ENCODE data around the gene FAM83G.

The FAM83G gene

DNA sequence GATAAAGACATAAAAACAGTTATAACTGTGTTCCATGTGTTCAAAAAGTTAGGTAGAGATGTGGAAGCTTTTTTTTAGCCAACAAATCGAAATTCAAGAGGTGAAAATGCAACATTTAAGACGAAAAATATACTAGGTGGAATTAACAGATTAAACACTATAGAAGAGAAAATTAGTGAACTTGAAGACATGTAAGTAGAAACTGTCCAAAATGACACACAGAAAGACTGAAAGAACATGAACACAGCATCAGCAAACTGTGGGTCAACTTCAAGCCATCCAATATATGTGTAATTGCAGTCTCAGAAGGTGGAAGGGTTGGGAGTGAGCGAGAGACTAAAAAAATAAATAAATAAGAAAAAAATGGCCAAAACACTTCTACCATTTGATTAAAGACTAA is 9.3 kb downstream of the FAM83G start:
- Histone ChIP-seq H3K27me3 (ENCODE audit: low read depth) (no peaks in the 10 kb centered on the region), H3K9me3 (peaks cover 6% of the 10 kb centered on the region), H3K36me3 (replicated peaks) (no peaks in the 10 kb centered on the region), H3K4me3 (no peak overlapping the region), H3K4me1 (no peaks in the 10 kb centered on the region)
- in situ Hi-C loops (cut with MboI; ENCODE audit: low sequenced_read_pairs) = loop anchor here (25.0 kb wide), 1 partner anchor 642 kb away; the partner anchor contains the start of gene ALDH3A2
- no peak for DNase-seq (ENCODE audit: low spot score in 2 of 2)

GRCh38 chr17:18994631-18995030 is 9.9 kb downstream of the FAM83G start:
- Histone ChIP-seq H3K4me1 (no peaks in the 10 kb centered on the region), H3K36me3 (replicated peaks) (no peaks in the 10 kb centered on the region), H3K9me3 (peaks cover 6% of the 10 kb centered on the region), H3K4me3 (no peak overlapping the region), H3K27me3 (ENCODE audit: low read depth) (no peaks in the 10 kb centered on the region)
- in situ Hi-C loops (cut with MboI; ENCODE audit: low sequenced_read_pairs) = loop anchor here (25.0 kb wide), 1 partner anchor 643 kb away; the partner anchor contains the start of gene ALDH3A2
- DNase-seq (ENCODE audit: low spot score in 2 of 2) = no peak

- Histone ChIP-seq H3K4me3 (no peak overlapping the region), H3K9me3 (peaks cover 6% of the 10 kb centered on the region), H3K27me3 (ENCODE audit: low read depth) (no peaks in the 10 kb centered on the region), H3K4me1 (no peaks in the 10 kb centered on the region), H3K36me3 (replicated peaks) (no peaks in the 10 kb centered on the region)
- in situ Hi-C loops (cut with MboI; ENCODE audit: low sequenced_read_pairs) = loop anchor here (25.0 kb wide), 1 partner anchor 643 kb away; the partner anchor contains the start of gene ALDH3A2
- DNase-seq (ENCODE audit: low spot score in 2 of 2) = no peak
These were observed 10.5 kb downstream of the FAM83G start for GRCh38 chr17:18993905-18994526.

GRCh38 chr17:18992454-18993130 is 12.0 kb downstream of the FAM83G start:
- no peak overlapping the region for H3K4me3 ChIP-seq
- peaks cover 6% of the 10 kb centered on the region for H3K9me3 ChIP-seq
- no peaks in the 10 kb centered on the region for H3K4me1 ChIP-seq
- DNase-seq (ENCODE audit: low spot score in 2 of 2) = no peak
- no peaks in the 10 kb centered on the region for H3K36me3 ChIP-seq (replicated peaks)
- in situ Hi-C loops (cut with MboI; ENCODE audit: low sequenced_read_pairs) = loop anchor here (25.0 kb wide), 1 partner anchor 645 kb away; the partner anchor contains the start of gene ALDH3A2
- no peaks in the 10 kb centered on the region for H3K27me3 ChIP-seq (ENCODE audit: low read depth)

DNA sequence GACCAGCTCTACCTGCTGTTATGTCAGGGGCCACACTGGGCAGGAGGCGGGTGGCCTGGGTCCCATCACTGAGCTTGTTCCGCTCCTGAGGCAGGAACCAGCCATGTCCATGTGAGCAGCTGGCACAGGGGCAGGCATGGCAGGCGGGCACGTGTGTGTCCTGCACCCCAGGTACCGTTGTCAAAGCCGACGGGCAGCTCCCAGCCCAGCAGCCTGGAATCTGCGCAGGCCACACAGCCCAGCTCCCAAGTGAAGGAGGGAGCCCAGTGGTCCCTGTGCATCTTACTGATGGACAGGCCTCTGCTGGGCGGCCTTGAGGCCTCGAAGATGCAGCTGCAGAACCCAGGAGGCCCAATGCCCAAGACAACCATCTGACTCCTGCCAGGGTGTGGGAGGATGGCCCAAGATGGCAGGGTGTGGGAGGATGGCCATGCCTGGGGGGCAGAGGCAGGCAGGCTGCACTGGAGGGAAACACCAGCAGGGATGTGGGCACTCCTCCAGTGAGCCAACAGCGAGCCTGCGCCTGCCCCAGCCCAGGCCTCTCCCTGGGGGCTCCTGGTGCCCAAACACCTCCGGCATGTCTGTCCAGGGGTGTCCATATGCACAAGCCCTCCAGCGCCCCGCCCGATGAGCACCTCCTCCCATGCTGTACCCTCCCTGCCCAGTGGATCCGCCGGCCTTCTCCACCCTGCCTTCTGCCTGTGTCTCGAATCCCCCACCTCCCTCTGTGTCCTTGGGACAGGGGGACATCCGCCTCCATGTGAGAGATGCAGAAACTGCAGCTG is 12.8 kb downstream of the FAM83G start:
- DNase-seq (ENCODE audit: low spot score in 2 of 2) = no peak
- peaks cover 6% of the 10 kb centered on the region for H3K9me3 ChIP-seq
- in situ Hi-C loops (cut with MboI; ENCODE audit: low sequenced_read_pairs) = loop anchor here (25.0 kb wide), 1 partner anchor 646 kb away; the partner anchor contains the start of gene ALDH3A2
- no peaks in the 10 kb centered on the region for H3K36me3 ChIP-seq (replicated peaks)
- no peak overlapping the region for H3K4me3 ChIP-seq
- H3K4me1 ChIP-seq = no peaks in the 10 kb centered on the region
- no peaks in the 10 kb centered on the region for H3K27me3 ChIP-seq (ENCODE audit: low read depth)

GRCh38 chr17:18990331-18990730 is 14.2 kb downstream of the FAM83G start:
- in situ Hi-C loops (cut with MboI; ENCODE audit: low sequenced_read_pairs) = loop anchor here (25.0 kb wide), 1 partner anchor 647 kb away; the partner anchor contains the start of gene ALDH3A2
- no peaks in the 10 kb centered on the region for H3K27me3 ChIP-seq (ENCODE audit: low read depth)
- H3K9me3 ChIP-seq = peaks cover 4% of the 10 kb centered on the region; the same call in 1 of the 2 replicates
- H3K4me1 ChIP-seq = no peaks in the 10 kb centered on the region
- no peak for DNase-seq (ENCODE audit: low spot score in 2 of 2)
- H3K4me3 ChIP-seq = no peak overlapping the region
- H3K36me3 ChIP-seq (replicated peaks) = no peaks in the 10 kb centered on the region

GRCh38 chr17:18988546-18989173 is 15.9 kb downstream of the FAM83G start:
- no peaks in the 10 kb centered on the region for H3K27me3 ChIP-seq (ENCODE audit: low read depth)
- H3K9me3 ChIP-seq = no peaks in the 10 kb centered on the region
- H3K4me1 ChIP-seq = no peaks in the 10 kb centered on the region
- in situ Hi-C loops (cut with MboI; ENCODE audit: low sequenced_read_pairs) = loop anchor here (25.0 kb wide), 1 partner anchor 649 kb away; the partner anchor contains the start of gene ALDH3A2
- H3K36me3 ChIP-seq (replicated peaks) = no peaks in the 10 kb centered on the region
- DNase-seq (ENCODE audit: low spot score in 2 of 2) = no peak
- no peak overlapping the region for H3K4me3 ChIP-seq

DNA sequence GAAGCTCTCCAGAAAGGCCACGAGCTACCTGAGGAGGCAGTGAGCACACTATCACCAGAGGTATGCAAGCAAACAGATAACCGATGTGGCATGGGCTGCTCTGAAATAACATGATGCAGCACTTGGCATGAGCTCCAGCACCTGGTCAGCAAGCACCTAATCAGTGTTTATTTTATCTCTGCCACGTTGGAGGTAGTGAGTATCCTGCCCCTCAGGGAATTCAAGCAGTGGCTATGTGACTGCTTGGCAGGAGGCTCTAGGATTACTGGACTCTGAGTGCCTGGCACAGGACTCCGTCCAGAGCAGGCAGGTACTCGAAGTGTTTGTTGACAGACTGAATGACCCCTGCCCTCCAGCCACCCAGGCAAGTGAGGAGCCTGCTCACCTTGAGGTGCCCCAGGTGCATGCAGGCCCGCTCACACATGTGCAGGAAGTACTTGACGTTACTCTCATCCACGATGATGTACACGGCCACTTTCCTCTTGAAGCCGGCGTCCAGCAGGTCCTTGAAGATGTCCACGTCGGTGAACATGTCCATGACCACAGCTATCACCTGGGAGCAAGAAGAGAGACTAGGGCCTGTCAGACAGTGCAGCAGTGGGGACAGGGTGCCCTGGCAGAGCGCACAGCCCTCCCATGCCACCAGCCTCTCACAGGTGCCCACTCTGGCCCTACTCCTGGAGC is 16.6 kb downstream of the FAM83G start:
- Histone ChIP-seq H3K27me3 (ENCODE audit: low read depth) (no peaks in the 10 kb centered on the region), H3K4me3 (no peak overlapping the region), H3K9me3 (no peaks in the 10 kb centered on the region), H3K4me1 (no peaks in the 10 kb centered on the region), H3K36me3 (replicated peaks) (no peaks in the 10 kb centered on the region)
- in situ Hi-C loops (cut with MboI; ENCODE audit: low sequenced_read_pairs) = loop anchor here (25.0 kb wide), 1 partner anchor 649 kb away; the partner anchor contains the start of gene ALDH3A2
- no peak for DNase-seq (ENCODE audit: low spot score in 2 of 2)

GRCh38 chr17:18987230-18987610 is 17.3 kb downstream of the FAM83G start:
- in situ Hi-C loops (cut with MboI; ENCODE audit: low sequenced_read_pairs) = loop anchor here (25.0 kb wide), 1 partner anchor 650 kb away; the partner anchor contains the start of gene ALDH3A2
- Histone ChIP-seq H3K9me3 (no peaks in the 10 kb centered on the region), H3K4me1 (no peaks in the 10 kb centered on the region), H3K4me3 (no peak overlapping the region), H3K27me3 (ENCODE audit: low read depth) (no peaks in the 10 kb centered on the region), H3K36me3 (replicated peaks) (no peaks in the 10 kb centered on the region)
- no peak for DNase-seq (ENCODE audit: low spot score in 2 of 2)

DNA sequence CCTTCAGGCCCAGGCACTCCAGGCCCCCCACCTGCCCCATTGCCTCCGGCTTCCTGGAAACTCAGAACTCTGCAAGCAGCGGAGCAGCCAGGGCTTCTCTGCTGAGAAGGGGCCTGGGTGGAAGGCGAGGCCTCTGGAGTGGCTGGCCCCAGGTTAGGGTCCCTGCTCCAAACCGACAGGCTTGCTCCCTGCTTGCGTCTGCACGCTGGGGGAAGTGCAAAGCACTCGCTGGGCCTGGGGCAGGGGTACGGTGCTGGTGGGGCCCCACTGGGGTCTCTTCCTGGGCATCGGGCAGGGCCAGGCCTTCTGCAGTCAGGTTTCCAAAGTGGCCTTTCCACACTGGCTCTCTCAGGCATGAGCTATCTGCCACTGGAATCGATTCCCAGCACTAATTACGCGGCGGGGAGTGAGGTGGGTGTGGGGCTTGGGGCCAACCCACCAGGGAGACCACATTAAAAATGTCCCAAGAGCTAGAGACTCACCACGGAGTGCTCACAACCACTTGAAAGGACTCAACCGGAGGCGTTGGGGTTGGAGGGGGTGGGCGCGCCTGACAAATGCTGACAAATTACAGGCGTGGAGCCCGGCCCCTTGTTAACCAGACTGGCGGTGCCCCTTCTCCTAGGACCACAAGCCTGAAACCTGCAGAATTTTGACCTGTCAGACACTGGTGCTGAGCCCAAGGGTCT is 17.9 kb downstream of the FAM83G start:
- DNase-seq (ENCODE audit: low spot score in 2 of 2) = no peak
- in situ Hi-C loops (cut with MboI; ENCODE audit: low sequenced_read_pairs) = loop anchor here (25.0 kb wide), 1 partner anchor 651 kb away; the partner anchor contains the start of gene ALDH3A2
- H3K36me3 ChIP-seq (replicated peaks) = no peaks in the 10 kb centered on the region

DNA sequence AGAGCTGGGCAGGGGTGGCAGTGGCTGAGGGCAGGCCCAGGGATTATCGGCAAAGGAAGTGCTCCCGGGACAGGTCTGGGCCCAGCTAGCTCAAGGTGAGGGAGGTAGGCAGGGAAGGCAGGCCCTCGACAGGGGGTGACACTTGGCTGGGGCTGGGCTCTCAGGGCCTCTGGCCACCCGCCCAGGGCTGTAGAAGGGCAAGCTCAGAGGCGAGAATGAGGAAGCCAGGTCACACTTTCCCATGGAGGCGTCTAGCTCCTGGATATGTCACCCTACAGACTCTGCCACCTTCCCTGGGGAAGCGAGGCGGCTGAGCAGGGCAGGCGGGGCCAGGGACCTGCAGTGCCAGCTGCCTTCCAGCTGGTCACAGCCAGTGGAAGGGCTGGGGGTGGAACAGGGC is 19.1 kb downstream of the FAM83G start:
- DNase-seq (ENCODE audit: low spot score in 2 of 2) = no peak
- Histone ChIP-seq H3K9me3 (no peaks in the 10 kb centered on the region), H3K36me3 (replicated peaks) (no peaks in the 10 kb centered on the region), H3K4me1 (no peaks in the 10 kb centered on the region), H3K27me3 (ENCODE audit: low read depth) (no peaks in the 10 kb centered on the region), H3K4me3 (no peak overlapping the region)
- in situ Hi-C loops (cut with MboI; ENCODE audit: low sequenced_read_pairs) = loop anchor here (25.0 kb wide), 1 partner anchor 652 kb away; the partner anchor contains the start of gene ALDH3A2

More for the DNA sequence above, 17.9 kb downstream of the FAM83G start:
- H3K27me3 ChIP-seq (ENCODE audit: low read depth) = no peaks in the 10 kb centered on the region
- no peaks in the 10 kb centered on the region for H3K9me3 ChIP-seq
- no peaks in the 10 kb centered on the region for H3K4me1 ChIP-seq
- H3K4me3 ChIP-seq = no peak overlapping the region
